HG02588 (cell line): ENCODE results near the gene AAR2.

Experiments used
- ATAC-seq: cut with Tn5 transposase; IDR thresholded peaks from one replicate; pipeline ENCODE4 v1.9.1; 2021; ENCODE audit warnings: mild to moderate bottlenecking, moderate library complexity; ENCODE audit not compliant: unreplicated experiment

Gene AAR2

DNA sequence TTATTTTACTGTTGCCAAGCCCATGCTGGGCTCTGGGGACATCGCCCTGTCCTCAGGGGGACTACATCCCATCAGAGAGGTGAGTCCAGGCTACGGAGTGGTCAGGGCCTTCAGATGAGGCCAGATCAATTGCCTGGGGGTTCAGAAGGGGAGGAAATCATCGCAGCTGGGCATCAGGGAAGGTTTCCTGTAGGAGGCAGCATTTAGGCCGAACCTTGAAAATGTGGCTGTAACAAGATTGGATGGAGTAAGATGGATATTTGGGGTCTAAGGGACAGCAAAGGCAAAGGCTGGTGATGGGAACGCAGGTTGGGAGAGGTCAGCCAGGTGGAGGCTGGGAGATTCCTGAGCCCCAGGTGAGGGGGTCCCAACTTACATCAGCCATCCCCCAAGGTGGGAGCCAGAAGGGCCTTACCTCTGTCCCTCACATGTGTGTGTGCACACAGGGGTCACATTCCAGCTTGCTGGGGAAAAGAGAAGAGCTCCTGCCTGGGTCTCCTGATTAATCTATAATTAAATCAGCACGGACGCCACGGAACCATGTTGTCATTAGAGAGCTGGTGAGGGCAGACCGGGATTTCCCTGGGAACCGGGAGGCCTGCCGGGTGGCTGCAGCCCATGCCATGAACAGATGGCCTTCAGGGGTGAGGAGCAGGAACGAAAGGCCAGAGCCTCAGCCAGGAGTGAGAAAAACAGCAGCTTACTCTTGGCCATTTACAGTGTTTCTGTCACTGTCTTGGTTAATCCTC, 39.3 kb downstream of the AAR2 start:
- ATAC-seq = no peak

DNA sequence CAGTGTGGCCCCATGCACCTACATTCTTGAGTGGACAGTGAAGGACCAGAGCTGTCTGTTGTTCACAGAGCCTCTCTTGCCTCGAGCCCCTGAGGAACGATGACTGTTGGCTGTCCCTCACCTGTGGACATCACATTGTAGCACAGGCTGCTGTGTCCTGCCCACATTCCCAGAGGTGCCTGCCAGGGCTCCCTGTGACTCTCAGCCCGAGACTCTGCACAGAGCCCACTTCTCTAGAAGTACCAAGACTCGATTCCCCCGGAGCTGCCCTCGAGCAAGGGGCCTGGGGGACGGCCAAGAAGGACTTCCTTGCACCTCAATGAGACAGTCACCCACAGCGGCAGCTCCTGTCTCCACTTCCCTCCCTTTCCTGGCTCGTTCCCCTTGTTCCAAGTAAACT, 41.3 kb downstream of the AAR2 start:
- ATAC-seq = no peak

DNA sequence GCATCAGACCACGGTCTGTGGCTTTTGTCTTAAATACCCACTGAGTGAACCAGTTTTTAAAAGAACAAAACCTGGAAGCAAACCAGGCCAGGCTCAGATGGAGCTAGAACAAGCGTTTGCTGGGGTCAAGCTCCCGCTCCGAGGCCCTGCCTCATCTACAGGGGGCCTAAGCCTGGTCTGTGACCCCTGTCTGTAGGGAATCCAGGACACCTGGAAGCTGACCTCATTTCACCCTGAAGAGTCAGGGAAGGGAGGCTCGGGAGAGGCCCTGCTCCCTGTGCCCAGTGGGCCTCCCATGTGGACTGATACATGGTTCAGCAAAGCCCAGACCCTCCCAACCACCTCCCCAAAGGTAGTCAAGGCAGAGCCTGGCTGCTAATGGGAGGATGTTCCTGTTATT, 43.1 kb downstream of the AAR2 start:
- ATAC-seq = no peak

DNA sequence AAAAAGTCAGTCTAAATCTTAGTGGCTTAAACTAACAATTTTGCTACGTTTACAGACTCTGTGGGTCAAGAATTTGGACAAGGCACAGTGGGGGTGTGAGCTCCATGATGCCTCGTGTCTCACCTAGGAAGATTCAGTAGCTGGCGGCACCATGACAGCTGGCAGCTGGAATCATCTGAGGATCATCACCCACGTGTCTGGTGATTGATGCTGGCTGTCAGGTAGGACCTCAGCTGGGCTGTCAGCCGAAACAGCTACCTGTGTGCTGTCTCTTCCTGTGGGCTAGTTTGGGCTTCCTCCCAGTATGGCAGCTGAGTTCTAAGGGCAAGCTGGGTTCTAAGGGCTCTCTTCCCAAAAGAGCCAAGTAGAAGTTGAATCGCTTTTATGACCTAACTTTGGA, 43.5 kb downstream of the AAR2 start:
- no peak for ATAC-seq

DNA sequence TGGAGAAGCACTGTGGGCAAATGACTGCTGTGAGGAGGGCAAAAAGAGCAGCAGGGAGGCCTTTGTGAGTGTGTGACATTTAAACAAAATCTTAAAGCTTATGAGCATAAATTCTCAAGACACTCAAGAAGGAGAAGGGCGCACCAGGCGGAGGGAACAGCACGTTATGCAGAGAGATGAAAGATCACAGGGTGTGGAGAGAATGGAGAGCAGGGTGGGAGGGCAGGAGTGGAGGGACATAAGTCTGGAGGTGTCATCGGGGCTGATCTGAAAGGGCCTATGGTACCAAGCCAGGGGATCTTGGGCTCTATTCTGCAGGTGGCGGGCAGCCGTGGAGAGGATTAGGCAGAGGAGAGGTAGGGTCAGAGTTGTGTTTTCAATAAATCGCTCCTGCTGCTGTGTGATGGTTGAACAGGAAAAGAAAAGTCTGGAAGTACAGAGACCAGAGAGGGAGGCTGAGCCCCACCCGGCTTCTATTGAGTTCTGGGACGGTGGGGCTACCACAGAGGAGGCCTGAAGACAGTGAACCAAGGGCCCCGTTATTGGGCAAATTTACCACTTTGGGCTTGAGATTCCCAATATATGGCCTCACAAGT, 45.6 kb downstream of the AAR2 start:
- no peak for ATAC-seq

DNA sequence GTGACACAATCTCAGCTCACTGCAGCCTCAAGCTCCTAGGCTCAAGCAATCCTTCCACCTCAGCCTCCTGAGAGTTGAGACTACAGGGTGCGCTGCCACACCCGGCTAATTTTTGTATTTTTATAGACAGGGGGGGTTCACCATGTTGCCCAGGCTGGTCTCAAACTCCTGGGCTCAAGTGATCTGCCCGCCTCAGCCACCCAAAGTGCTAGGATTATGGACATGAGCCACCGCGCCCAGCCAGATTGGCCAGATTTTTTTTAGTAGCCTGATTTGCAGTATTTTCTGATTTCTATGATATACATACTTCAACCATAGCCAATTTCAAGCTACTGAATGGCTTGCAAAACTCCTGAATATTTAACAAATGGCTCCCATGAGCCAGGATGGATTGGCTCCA, 48.5 kb downstream of the AAR2 start:
- ATAC-seq = no peak

DNA sequence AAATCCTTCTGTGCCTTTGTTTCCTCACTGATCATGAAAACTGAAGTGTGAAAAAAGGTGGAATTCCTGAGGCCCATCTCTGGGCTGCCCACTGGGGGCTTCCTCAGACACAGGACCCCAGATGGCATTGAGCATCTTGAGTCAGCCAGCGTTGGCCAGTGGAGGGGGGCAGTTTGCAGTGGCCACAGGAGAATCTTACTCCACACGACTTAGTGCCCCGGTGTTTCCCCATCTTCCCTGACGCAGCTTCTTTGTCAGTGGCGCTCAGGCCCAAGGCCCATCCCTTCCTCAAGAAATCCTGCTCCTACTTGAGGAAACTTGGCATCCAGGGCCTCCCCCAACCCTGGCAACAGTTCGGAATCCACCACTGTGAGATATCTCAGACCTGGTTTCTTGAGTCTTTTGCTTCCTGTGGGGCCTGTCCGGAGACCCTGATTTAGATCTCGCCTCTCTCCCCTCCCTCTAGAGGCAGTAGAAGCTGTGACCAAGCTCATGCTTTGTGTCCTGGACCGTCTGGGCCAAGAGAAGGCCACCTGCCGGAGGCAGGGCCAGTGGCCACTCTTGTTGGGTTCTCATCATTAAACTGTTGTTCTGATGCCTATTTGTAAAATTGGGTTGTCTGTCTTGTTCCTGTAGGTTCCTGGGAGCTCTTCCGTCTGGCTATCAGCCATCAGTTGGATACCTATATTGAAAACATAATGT, 49.6 kb downstream of the AAR2 start:
- ATAC-seq = no peak

DNA sequence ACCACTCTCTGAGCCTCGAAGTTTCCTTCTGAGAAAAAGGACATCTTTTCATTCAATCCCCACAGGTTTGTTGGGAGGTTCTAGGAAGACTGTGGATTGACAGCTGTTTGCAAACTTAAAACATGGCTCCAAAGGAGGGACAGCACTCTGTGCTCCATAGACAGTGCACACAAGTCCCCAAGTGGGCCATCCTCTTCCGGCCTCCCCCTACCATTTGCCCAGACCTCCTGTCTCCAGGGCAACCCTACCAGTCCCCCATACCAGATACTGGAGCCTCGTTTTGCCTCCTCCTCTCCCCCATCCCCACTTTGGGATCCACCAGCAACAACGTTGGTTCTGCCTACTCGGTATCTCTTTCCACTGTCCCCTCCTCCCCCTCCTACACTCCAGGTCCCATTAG, 61.4 kb downstream of the AAR2 start:
- ATAC-seq = no peak

DNA sequence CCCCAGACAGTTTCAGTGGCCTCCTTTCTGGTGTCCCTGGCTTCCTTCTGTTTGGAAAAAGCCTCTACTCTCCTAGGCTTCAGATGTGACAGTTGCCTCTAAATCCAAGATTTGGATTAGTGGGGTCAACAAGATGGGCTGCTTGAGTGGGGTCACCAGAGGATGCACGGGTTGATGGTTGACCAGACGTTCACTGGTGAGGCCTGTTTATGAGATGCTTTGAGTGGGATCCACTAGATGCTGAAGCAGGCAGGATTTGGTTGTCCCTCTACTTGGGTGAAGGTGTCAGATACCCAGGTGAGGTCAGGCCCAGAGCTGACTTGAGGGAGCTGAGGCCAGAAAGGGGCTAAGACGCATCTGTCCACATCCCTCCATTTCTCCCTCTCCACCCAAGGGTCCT, 61.8 kb downstream of the AAR2 start:
- ATAC-seq = no peak

DNA sequence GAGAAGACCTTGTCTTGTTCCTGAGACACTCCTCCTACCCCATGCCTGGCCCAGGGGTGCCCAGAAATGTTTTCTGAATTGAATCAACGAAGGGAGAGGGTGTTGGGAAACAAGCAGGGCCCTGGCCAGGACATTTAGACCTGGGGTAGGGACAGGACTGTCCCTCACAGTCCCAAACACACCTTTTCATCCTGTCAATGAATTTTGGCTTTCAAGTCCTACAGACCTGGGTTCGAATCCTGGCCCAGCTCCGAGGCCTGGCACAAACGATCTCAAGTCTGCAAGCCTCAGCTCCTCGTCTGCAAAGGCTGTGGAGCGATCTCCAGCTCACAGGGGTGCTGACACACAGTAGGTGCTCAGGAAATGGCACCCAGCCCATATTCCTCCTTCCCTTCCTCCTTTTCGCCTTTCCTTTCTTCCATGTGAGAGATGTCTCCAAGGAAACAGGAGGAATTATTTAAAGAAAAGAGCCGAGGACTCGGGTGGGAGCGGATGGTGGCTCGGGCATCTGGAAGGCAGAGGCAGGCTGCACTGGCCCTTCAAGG, 62.6 kb downstream of the AAR2 start:
- no peak for ATAC-seq

DNA sequence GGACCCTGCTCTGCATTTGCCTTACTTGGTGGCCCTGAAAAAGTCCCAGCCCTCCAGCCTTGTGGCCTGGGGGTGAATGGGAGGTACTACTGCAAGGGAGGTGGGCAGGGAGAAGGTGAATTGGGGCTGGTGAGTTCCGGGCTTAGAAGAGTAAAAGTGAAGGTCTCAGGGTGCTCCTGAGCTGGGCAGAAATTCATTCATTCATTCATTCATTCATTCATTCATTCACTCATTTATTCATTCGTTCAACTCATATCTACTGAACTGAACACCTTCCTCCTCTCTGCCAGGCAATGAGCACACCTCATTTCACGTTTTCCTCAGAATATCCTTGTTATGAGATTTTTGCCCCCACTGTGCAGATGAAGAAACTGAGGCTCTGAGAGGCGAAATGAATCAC, 63.2 kb downstream of the AAR2 start:
- no peak for ATAC-seq

DNA sequence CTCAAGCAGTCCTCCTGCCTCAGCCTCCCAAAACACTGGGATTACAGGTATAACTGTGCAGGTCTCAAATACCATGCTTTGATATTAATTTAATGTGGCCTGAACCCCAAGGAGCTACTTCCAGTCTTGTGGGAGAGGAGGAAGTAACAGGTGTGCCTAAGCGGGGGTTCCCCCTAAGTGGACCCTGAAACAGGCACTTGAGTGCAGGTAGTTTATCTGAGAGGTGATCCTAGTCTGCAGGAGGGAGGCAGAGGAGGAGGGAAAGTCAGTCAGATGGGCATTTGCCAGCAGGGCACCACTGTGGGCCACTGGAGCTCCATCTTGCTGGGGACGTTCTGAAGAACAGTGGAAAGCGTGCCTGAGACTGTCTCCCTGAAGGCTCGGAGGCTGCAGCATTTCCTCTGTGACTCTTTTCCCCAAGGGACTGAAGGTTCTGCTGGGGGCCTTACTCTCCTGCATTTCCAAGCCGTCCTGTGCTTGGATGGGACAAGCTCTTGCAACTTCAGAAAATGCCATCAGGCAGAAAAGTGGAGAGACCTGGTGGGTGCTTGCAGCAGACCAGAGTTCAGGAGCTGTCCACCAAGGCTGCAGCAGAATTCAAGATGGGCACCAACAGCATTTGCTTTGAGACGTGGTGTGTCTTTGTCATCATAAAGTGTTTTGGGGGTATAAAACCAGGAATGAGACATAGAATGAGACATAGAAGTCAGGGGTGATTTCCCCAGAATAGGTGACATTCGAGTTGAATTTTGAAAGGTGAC, 65.3 kb downstream of the AAR2 start:
- no peak for ATAC-seq

DNA sequence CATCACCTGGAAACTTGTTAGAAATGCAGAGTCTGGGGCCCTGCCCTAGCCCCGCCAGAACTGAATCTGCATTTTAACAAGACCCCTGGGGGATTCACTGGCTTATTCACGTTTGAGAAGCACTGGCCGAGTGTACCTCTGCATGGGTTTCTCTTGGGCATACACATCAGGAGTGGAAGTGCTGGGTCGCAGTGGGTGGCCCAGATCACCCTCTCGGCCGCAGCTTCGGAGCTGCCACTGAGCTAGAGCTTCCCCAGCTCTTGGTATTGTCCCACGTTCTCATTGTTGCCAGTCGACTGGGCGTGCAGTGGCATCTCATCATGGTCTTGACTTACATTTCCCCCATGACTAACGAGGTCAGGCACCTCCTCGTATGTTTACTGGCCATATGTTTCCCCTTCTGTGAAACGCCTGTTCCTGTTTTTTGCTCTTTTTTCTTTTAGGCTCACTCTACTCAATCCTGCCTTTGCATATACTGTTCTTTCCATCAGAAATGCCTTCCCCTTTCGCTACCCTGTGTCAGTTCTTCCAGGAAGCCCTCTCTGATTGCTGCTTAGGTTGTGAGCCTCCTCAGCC, 66.8 kb downstream of the AAR2 start:
- ATAC-seq = no peak

DNA sequence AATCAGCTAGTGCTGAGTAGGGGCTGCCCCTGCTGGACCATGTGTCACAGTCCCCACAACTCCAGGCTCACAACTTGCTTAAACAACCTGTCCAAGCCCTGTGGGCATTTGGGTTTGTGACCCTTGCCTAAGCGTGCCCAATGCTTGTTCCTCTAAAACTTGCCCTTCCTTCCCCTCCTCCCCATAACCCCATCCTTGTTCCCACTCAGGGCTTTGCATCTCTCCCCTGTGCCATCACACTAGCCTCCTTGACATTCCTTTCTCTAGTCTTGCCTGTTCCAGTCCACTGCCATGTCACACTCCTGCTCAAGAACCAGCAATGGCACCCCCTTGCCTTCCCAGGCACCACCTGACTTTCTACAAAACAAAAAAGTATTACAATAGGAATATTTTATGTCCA, 67.6 kb downstream of the AAR2 start:
- no peak for ATAC-seq

DNA sequence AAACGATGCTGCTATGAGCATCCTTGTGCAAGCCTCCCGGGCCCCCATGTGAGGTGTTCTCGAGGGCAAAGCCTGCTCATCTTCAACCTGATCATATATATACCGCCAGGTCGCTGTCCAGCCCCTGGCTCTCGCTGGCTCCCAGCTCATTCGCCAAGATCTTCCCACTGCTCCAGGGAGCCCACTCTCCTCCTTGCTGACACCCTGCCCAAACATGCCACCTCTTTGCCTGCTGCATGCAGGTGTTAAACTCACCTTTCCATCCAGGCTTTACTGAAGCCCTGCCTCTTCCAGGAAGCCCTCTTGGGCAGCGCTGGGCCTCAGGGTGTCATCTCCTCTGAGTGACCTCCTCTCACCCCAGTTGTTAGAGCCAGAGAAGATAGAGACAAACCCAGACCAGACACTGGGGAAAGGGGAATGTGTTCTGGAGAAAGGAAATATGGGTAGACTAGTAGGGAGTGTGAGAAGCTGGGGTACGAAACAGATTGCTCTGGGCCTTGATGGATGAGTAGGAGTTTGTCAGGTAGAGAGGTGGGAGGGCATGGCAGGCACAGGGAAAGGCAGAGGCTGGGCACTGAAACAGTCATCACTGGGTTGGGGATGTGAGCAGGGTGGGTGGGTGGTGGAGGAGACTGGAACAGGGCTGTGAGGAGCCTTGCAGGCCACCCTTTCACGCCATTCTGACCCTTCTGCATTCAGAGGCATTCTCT, 68.7 kb downstream of the AAR2 start:
- no peak for ATAC-seq

DNA sequence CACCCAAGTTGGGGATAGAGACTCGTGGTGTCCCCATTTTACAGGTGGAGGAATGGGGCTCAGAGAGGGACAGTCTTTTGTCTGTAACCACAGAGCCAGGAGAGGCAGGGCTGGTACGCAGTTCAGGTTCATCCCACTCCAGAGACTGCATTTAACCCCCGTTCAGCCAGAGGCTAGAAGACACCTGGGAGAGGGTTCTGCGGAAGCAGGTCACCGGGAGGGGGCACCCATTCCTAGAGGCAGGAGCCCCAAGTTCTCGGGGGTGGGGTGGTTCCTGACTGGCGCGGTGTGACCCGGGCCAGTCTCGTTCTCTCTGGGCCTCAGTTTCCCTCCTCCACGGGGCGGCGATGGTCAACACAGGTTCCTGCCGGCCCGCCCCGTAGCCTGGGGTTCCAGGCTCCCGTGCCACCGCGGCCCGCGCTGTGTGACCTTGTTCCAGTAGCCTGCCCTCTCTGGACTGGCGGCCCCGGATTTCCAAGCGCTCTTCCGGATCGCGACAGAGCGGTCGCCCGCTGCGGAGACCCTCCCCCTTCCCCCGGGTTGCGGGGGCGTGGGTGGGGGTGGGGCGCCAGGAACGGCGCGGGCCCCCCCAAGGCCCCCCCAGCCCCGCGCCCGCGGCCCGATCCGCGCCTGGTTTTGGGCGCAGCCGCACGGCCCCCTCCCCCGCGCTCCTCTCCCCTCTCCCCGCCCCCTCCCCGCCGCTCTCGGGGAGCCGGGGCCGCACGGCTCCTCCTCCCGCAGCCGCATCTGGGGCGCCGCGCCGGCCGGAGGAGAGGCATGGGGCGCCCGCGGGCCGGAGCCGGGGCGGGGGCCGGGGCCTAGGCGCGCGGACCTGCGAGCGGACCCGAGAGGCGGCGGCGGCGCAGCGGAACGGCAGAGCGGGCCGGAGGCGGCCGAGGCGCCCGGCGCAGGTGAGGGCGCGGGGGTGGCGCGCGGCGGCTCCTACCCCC, 69.6 kb downstream of the AAR2 start, which contains the start of gene DLGAP4:
TSS of gene DLGAP4 (plus strand) at position 738 of the 950 bp plus-strand sequence. CDS start 125,379 bp downstream, outside the sequence.
- no peak for ATAC-seq
